Occipital lobe (tissue), 2 donors: ENCODE results near the gene TAF1A. TPM values are rescaled to one million over a fixed set of nuclear protein-coding genes. Genes with fewer than 3 reads are reported as not detected.
A peak's percentile ranks its signal among the peaks of the same experiment; 100 is the strongest.
"Not testable (repeated sequence)": the region's sequence is repeated elsewhere in the genome, so short reads cannot be mapped to it uniquely, and the experiment has no call there.

Experiments used
- DNase-seq: peaks from one replicate; lab custom pipeline; 2025; lab: John Stamatoyannopoulos, UW
- total RNA-seq: library from RNA; depleted of rRNA; stranded (reverse); fragments of >200 nt; gene quantifications from one replicate; pipeline ENCODE4 v1.2.3, GENCODE V29; 2014

TAF1A gene
- 27.8 TPM for total RNA-seq

GRCh38 chr1:222589462-222590302 is at the start of gene TAF1A:
Gene TAF1A (minus strand): TSS chr1:222589933.
- peak; percentile 85 for DNase-seq

- DNase-seq, result no peak
These were observed 44.7 kb upstream of the TAF1A start for GRCh38 chr1:222634180-222635013.

- no peak for DNase-seq
These were observed 43.0 kb upstream of the TAF1A start for GRCh38 chr1:222632749-222633148.

GRCh38 chr1:222631611-222632208 is 42.0 kb upstream of the TAF1A start:
- DNase-seq, result no peak

GRCh38 chr1:222629921-222630535 is 40.3 kb upstream of the TAF1A start:
- no peak for DNase-seq

GRCh38 chr1:222627232-222627631 is 37.5 kb upstream of the TAF1A start:
- DNase-seq, result no peak

- no peak for DNase-seq
These were observed 34.5 kb upstream of the TAF1A start for GRCh38 chr1:222624214-222624613.

GRCh38 chr1:222623458-222623857 is 33.7 kb upstream of the TAF1A start:
- DNase-seq, result no peak

- DNase-seq, result no peak
These were observed 33.0 kb upstream of the TAF1A start for GRCh38 chr1:222622765-222623164.

- no peak for DNase-seq
These were observed 30.8 kb upstream of the TAF1A start for GRCh38 chr1:222620566-222620965.

- peak; percentile 43 for DNase-seq
These were observed 29.3 kb upstream of the TAF1A start for GRCh38 chr1:222618880-222619596.

- peak; percentile 79 for DNase-seq
These were observed 28.5 kb upstream of the TAF1A start, which contains the start of gene MIA3 for GRCh38 chr1:222618001-222618879. Gene MIA3 (plus strand): TSS chr1:222618097. CDS start chr1:222618111, 14 bp downstream.

- DNase-seq, result peak; percentile 90
These were observed 27.7 kb upstream of the TAF1A start for GRCh38 chr1:222617367-222617951.

GRCh38 chr1:222616525-222616924 is 26.8 kb upstream of the TAF1A start:
- DNase-seq, result no peak

- DNase-seq, result no peak
These were observed 23.9 kb upstream of the TAF1A start for GRCh38 chr1:222613627-222614026.

GRCh38 chr1:222610728-222611127 is 21.0 kb upstream of the TAF1A start:
- no peak for DNase-seq

- not testable (repeated sequence) for DNase-seq
These were observed 19.4 kb upstream of the TAF1A start for GRCh38 chr1:222609111-222609510.

GRCh38 chr1:222606757-222607156 is 17.0 kb upstream of the TAF1A start:
- DNase-seq, result no peak

- DNase-seq, result no peak
These were observed 11.5 kb upstream of the TAF1A start for GRCh38 chr1:222601257-222601656.
